Fibroblast of peridontal ligament (primary cell): ENCODE data around the gene ZMYND15.
"Not testable (repeated sequence)": the region's sequence is repeated elsewhere in the genome, so short reads cannot be mapped to it uniquely, and the experiment has no call there.

ENCODE experiments used
- DNase-seq: peaks from one replicate; pipeline ENCODE4 v3.0.0-alpha.2; 2010; ENCODE audit errors: extremely low read depth

Gene ZMYND15

GRCh38 chr17:4739122-4740024, at the start of gene ZMYND15, which contains the start of gene CXCL16:
Gene ZMYND15, plus strand, starts transcription at chr17:4739833. Its CDS starts 716 bp downstream, at chr17:4740549.
Gene CXCL16, minus strand, starts transcription at chr17:4739928. Its CDS starts 589 bp downstream, at chr17:4739339.
- DNase-seq, result peak; percentile 38

- not testable (repeated sequence) for DNase-seq
Observed at GRCh38 chr17:4689872-4690271, 49.8 kb upstream of the ZMYND15 start.

GRCh38 chr17:4690745-4691144, 48.9 kb upstream of the ZMYND15 start:
- DNase-seq, result no peak

GRCh38 chr17:4691686-4692085, 47.9 kb upstream of the ZMYND15 start:
- DNase-seq, result no peak

GRCh38 chr17:4693416-4693815, 46.2 kb upstream of the ZMYND15 start:
- no peak for DNase-seq

- DNase-seq, result no peak
Observed at GRCh38 chr17:4696437-4696805, 43.2 kb upstream of the ZMYND15 start.

GRCh38 chr17:4699401-4700056, 40.1 kb upstream of the ZMYND15 start:
- DNase-seq, result not testable (repeated sequence)

- no peak for DNase-seq
Observed at GRCh38 chr17:4701116-4701515, 38.5 kb upstream of the ZMYND15 start.

GRCh38 chr17:4703330-4703691, 36.3 kb upstream of the ZMYND15 start:
- DNase-seq, result no peak

GRCh38 chr17:4704574-4704907, 35.1 kb upstream of the ZMYND15 start:
- not testable (repeated sequence) for DNase-seq

- no peak for DNase-seq
Observed at GRCh38 chr17:4704991-4705390, 34.6 kb upstream of the ZMYND15 start.

GRCh38 chr17:4706121-4706520, 33.5 kb upstream of the ZMYND15 start:
- peak; percentile 55 for DNase-seq

GRCh38 chr17:4708436-4708835, 31.2 kb upstream of the ZMYND15 start:
- no peak for DNase-seq

- peak; percentile 97 for DNase-seq
Observed at GRCh38 chr17:4709794-4710692, 29.6 kb upstream of the ZMYND15 start, which contains the start of gene ARRB2. Gene ARRB2, plus strand, starts transcription at chr17:4710632. Its CDS starts 90 bp downstream, at chr17:4710722.

- no peak for DNase-seq
Observed at GRCh38 chr17:4710693-4711634, 28.7 kb upstream of the ZMYND15 start.

- DNase-seq, result no peak
Observed at GRCh38 chr17:4711661-4712181, 27.9 kb upstream of the ZMYND15 start.

GRCh38 chr17:4712526-4712925, 27.1 kb upstream of the ZMYND15 start:
- no peak for DNase-seq

GRCh38 chr17:4714340-4715062, 25.1 kb upstream of the ZMYND15 start:
- not testable (repeated sequence) for DNase-seq

GRCh38 chr17:4715063-4715744, 24.4 kb upstream of the ZMYND15 start:
- DNase-seq, result no peak
